Liver (tissue), 9 donors: Measurements from ENCODE around the gene CLDN15. TPM values are rescaled to one million over a fixed set of nuclear protein-coding genes. Genes with fewer than 3 reads are reported as not detected.

Experiments used
- DNase-seq: peaks from one replicate; pipeline ENCODE4 v3.0.0-alpha.2; 2017; ENCODE audit warnings: low spot score
- H3K27ac ChIP-seq, 2 donors: one replicate each; pipeline ENCODE4 v1.7.0; 2013; ENCODE audit warnings: inconsistent platforms in 2 of 2, low read length in 2 of 2, control low read depth in 1 of 2, low read depth in 1 of 2, mild to moderate bottlenecking in 1 of 2
- H3K27me3 ChIP-seq, 4 donors: one replicate each; pipeline versions ENCODE4 v1.6.1 to v1.7.0; 2013; ENCODE audit warnings: low read length in 3 of 4, inconsistent platforms in 1 of 4, mild to moderate bottlenecking in 1 of 4, moderate library complexity in 1 of 4; ENCODE audit not compliant: control insufficient read depth in 4 of 4, insufficient read depth in 4 of 4
- H3K36me3 ChIP-seq, 4 donors: one replicate each; pipeline versions ENCODE4 v1.6.1 to v1.7.0; 2013; ENCODE audit warnings: low read length in 3 of 4, mild to moderate bottlenecking in 3 of 4, low read depth in 1 of 4, moderate library complexity in 1 of 4; ENCODE audit not compliant: control insufficient read depth in 4 of 4, insufficient read depth in 3 of 4
- H3K4me1 ChIP-seq, 4 donors: one replicate each; pipeline versions ENCODE4 v1.6.1 to v1.7.0; 2013; ENCODE audit warnings: low read length in 3 of 4, mild to moderate bottlenecking in 3 of 4, moderate library complexity in 1 of 4; ENCODE audit not compliant: control insufficient read depth in 4 of 4, insufficient read depth in 4 of 4
- H3K4me3 ChIP-seq, 3 donors: one replicate each; pipeline versions ENCODE4 v1.6.1 to v1.7.0; 2013; ENCODE audit warnings: low read length in 3 of 3, control low read depth in 1 of 3, low read depth in 1 of 3, mild to moderate bottlenecking in 1 of 3
- H3K9ac ChIP-seq, 2 donors: one replicate each; pipeline ENCODE4 v1.7.0; 2013; ENCODE audit warnings: low read length in 2 of 2, mild to moderate bottlenecking in 2 of 2, moderate library complexity in 2 of 2, control low read depth in 1 of 2, low read depth in 1 of 2
- H3K9me3 ChIP-seq, 4 donors: one replicate each; pipeline versions ENCODE4 v1.6.1 to v1.7.0; 2013; ENCODE audit warnings: low read length in 3 of 4; ENCODE audit not compliant: control insufficient read depth in 4 of 4
- ATF3 ChIP-seq: IDR thresholded peaks from 2 replicates; pipeline ENCODE4 v1.6.1; 2016; ENCODE audit warnings: antibody characterized with exemption
- EGR1 ChIP-seq, 2 donors: IDR thresholded peaks; 2 replicates each; pipeline ENCODE4 v1.6.1; 2016 to 2018; ENCODE audit warnings: antibody characterized with exemption in 2 of 2, low read depth in 2 of 2
- FOXA1 ChIP-seq: IDR thresholded peaks from 2 replicates; pipeline ENCODE4 v1.6.1; 2016; ENCODE audit warnings: antibody characterized with exemption
- FOXA2 ChIP-seq: IDR thresholded peaks from 2 replicates; pipeline ENCODE4 v1.6.1; 2016; ENCODE audit warnings: antibody characterized with exemption
- GABPA ChIP-seq, 2 donors: IDR thresholded peaks in 1 of 2; conservative IDR thresholded peaks in 1 of 2; 2 replicates each; pipeline ENCODE4 v1.6.1; 2016; ENCODE audit warnings: antibody characterized with exemption in 2 of 2, mild to moderate bottlenecking in 1 of 2, moderate library complexity in 1 of 2
- HNF4A ChIP-seq, 2 donors: conservative IDR thresholded peaks; 2 replicates each; pipeline ENCODE4 v1.6.1; 2016; ENCODE audit warnings: antibody characterized with exemption in 2 of 2, mild to moderate bottlenecking in 2 of 2
- HNF4G ChIP-seq: IDR thresholded peaks from 2 replicates; pipeline ENCODE4 v1.6.1; 2016; ENCODE audit warnings: antibody characterized with exemption
- JUND ChIP-seq, 2 donors: IDR thresholded peaks; 2 replicates each; pipeline ENCODE4 v1.6.1; 2016; ENCODE audit warnings: antibody characterized with exemption in 2 of 2
- MAX ChIP-seq: IDR thresholded peaks from 2 replicates; pipeline ENCODE4 v1.6.1; 2016; ENCODE audit warnings: antibody characterized with exemption
- NR2F2 ChIP-seq: IDR thresholded peaks from 2 replicates; pipeline ENCODE4 v1.6.1; 2016; ENCODE audit warnings: antibody characterized with exemption
- RAD21 ChIP-seq, 2 donors: IDR thresholded peaks; 2 replicates each; pipeline ENCODE4 v1.6.1; 2016; ENCODE audit warnings: antibody characterized with exemption in 2 of 2, mild to moderate bottlenecking in 2 of 2
- REST ChIP-seq: IDR thresholded peaks from 2 replicates; pipeline ENCODE4 v1.6.1; 2016; ENCODE audit warnings: antibody characterized with exemption, mild to moderate bottlenecking
- RXRA ChIP-seq, 2 donors: IDR thresholded peaks; 2 replicates each; pipeline ENCODE4 v1.6.1; 2017 to 2018; ENCODE audit warnings: antibody characterized with exemption in 2 of 2, mild to moderate bottlenecking in 1 of 2
- SP1 ChIP-seq: IDR thresholded peaks from 2 replicates; pipeline ENCODE4 v1.6.1; 2018; ENCODE audit warnings: antibody characterized with exemption, mild to moderate bottlenecking
- TAF1 ChIP-seq: conservative IDR thresholded peaks from 2 replicates; pipeline ENCODE4 v1.6.1; 2016; ENCODE audit warnings: antibody characterized with exemption, mild to moderate bottlenecking
- ZBTB33 ChIP-seq: IDR thresholded peaks from 2 replicates; pipeline ENCODE4 v1.6.1; 2016; ENCODE audit warnings: antibody characterized with exemption
- WGBS: extraction: QIAGEN DNeasy Blood & Tissue Kit; methylation state at CpG from one replicate; pipeline ENCODE4 v1.1.7; 2013; 5-methylcytosine and 5-hydroxymethylcytosine counted together
- polyA plus RNA-seq, 2 donors: library from polyadenylated mRNA; stranded (reverse) in 1 of 2; unstranded in 1 of 2; fragments of 200-250 nt in 1 of 2; fragments of >200 nt in 1 of 2; fragmentation: Nextera tagmentation in 1 of 2; extraction: Ambion mirVana in 1 of 2; gene quantifications; one replicate each; pipeline versions ENCODE4 v1.2.1 to v1.2.3, GENCODE V29; 2013 to 2015
- total RNA-seq, 2 donors: library from RNA; depleted of rRNA; stranded (reverse); fragments of >200 nt; gene quantifications; one replicate each; pipeline ENCODE4 v1.2.3, GENCODE V29; 2014
- donor health status: healthy.
- donor health status: healthy.
- donor health status: healthy.
- donor health status: healthy.
- donor health status: healthy.

CLDN15 gene
- total and polyA plus RNA-seq, 4 donors = 3.7 to 12.4 (median 4.6) TPM

GRCh38 chr7:101278461-101279292 is 41.1 kb upstream of the CLDN15 start:
- no peak for TF ChIP-seq TAF1
- no peak for TF ChIP-seq HNF4G
- TF ChIP-seq MAX = no peak
- TF ChIP-seq NR2F2 = no peak
- no peak for TF ChIP-seq FOXA1
- TF ChIP-seq HNF4A (conservative IDR thresholded peaks at IDR 0.05) = no peak
- TF ChIP-seq REST = no peak
- WGBS = 93% methylated on average over 24 of the region's 24 CpGs
- H3K4me1 ChIP-seq = peaks cover 0 to 7% (median 5%) of the 10 kb centered on the region in 4 donors

GRCh38 chr7:101277155-101277554 is 39.6 kb upstream of the CLDN15 start:
- Histone ChIP-seq H3K4me1 (no peaks in the 10 kb centered on the region), H3K27me3 (no peaks in the 10 kb centered on the region), H3K9ac (no peak overlapping the region), H3K9me3 (no peaks in the 10 kb centered on the region), H3K27ac (no peak overlapping the region), H3K36me3 (peaks cover 1 to 25% (median 14%) of the 10 kb centered on the region in 4 donors), H3K4me3 (no peak overlapping the region)
- TF ChIP-seq GABPA (IDR thresholded peaks at IDR 0.05 in 1 of 2, conservative IDR thresholded peaks at IDR 0.05 in 1 of 2) (no peak), ZBTB33 (no peak), FOXA2 (no peak), FOXA1 (no peak), HNF4G (no peak), RAD21 (IDR thresholded peaks at IDR 0.05) (no peak), JUND (IDR thresholded peaks at IDR 0.05) (no peak), NR2F2 (no peak), SP1 (no peak), RXRA (IDR thresholded peaks at IDR 0.05) (no peak), TAF1 (no peak), HNF4A (conservative IDR thresholded peaks at IDR 0.05) (no peak), ATF3 (no peak), EGR1 (IDR thresholded peaks at IDR 0.05; ENCODE audit: low read depth in 2 of 2) (no peak)
- WGBS = 91% methylated on average over 9 of the region's 9 CpGs
- no peak for DNase-seq

More at GRCh38 chr7:101278461-101279292, 41.1 kb upstream of the CLDN15 start:
- Histone ChIP-seq H3K4me3 (no peak overlapping the region), H3K27me3 (no peaks in the 10 kb centered on the region), H3K36me3 (peaks cover 1 to 22% (median 13%) of the 10 kb centered on the region in 4 donors), H3K9ac (no peak overlapping the region), H3K27ac (no peak overlapping the region), H3K9me3 (no peaks in the 10 kb centered on the region)
- DNase-seq = no peak
